Measurements from ENCODE around the gene KREMEN1.

KREMEN1 gene

DNA sequence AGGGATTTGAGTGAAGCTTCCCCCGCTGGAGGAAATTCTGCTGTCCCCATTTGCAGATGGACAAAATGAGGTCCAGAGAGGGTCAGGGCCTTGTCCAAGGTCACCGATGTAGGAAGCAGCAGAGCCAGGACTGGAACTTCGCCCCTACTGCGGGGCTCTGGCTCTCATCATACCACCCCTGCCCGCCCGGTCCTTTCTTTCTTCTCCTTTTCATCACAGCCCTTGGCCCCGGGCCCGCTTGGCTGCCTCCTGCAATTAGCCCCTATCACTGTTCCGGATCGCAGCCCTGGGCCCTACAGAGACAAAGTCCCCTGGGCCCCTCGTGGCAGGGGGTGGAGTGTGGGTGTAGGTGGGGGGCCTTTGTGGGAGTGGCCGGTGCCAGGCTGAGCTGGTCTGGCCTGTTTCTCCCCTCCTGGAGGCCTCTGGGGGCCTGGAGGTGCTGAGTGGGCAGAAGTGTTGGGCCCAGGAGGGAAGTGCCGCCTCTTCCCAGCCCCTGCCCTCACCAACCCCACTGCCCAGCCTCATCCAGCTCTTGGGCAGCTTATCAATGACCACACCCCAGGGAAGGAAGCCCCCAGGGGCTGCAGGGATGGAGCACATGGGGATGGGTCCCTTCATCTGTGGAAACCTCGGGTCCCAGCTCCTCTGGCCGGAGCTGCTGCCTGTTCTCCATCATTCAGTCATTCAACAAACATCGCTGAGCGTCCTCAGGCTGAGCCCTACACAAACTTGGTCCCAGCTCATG, 136.2 kb downstream of the KREMEN1 start:
- no peak for DNase-seq

DNA sequence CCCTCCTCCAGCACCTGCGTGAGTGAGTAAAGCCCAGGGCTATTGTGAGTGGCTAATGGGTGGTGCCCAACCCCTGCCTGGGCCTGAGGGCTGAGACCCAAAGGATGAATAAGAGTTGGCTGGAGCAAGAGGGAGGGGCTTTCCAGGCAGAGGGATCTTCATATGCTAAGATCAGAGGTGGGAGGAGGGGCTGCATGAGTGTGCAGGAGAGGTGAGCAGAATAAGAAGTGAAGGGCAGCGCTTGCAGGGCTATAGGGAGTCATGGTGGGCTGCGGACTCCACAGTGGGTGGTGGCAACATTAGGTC, 136.7 kb downstream of the KREMEN1 start:
- DNase-seq, result no peak

DNA sequence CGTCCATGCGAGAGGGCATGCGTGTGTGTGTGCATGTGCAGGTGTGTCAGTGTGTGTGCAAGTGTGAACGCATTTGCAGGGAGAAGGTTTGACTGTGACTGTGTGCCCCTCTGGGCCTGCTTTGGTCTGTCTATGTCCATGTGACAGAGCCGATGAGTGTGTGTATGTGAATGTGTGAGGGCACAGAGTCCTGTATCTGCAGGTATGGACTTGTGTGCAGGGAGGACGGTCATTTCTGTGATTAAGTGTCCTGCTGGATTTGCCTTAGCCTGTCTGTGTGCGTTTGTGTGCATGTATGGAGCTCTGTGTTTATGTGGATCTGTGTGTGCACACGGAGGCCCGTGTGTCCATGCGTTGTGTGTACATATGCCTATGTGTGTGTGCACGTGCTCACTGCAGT, 138.2 kb downstream of the KREMEN1 start:
- no peak for DNase-seq

DNA sequence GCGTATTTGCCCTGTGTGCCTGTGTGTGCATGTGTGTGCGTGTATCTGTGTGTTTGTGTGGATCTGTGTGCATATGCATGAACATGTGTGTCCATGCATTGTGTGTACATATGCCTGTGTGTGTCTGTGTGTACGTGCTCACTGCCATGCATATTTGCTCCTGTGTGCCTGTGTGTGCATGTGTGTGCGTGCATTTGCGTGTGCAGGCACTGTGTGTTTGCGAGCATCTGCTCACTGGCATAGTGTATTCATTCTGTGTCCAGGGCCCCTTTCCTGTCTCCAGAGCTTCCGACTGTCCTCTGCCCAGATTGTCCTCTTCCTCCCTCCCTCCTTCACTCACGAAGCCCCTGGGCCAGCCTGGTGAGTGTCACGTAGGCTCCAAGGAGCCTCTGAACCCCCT, 138.6 kb downstream of the KREMEN1 start:
- no peak for DNase-seq

DNA sequence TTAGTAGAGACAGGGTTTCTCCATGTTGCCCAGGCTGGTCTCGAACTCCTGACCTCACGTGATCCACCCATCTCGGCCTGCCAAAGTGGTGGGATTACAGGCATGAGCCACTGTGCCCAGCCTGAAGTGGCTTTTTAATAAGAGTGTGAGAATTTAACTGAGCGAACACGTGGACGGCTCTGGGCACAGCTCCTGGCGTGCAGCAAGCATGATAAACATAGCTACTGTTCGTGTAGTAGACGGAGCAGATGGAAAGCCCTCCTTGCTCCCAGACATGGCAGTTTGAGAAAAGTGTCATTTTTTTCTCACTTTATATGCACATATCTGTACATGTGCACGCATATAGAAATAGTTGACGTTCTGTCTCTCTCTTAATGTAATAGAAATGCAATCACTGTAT, 139.9 kb downstream of the KREMEN1 start:
- DNase-seq, result no peak

DNA sequence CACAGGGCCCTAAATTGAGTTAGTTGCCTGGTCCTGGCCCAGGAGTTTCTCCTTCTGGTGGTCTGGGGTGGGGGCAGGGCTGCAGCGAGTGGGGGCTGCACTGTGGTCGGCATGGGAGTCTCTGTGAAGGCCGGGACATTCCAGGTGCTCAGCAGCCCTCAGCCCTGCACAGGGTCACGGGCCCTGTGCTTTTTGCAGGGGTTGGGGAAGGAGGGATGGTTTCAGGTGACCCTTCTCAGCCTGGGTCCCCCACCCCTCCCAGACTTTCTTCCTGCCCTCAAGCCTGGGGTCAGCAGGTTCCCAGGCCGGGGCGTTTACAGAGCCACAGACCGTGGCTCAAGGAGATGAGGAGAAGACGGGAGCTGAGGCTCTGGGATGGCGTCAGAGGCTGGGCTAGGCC, 140.7 kb downstream of the KREMEN1 start:
- DNase-seq, result no peak

DNA sequence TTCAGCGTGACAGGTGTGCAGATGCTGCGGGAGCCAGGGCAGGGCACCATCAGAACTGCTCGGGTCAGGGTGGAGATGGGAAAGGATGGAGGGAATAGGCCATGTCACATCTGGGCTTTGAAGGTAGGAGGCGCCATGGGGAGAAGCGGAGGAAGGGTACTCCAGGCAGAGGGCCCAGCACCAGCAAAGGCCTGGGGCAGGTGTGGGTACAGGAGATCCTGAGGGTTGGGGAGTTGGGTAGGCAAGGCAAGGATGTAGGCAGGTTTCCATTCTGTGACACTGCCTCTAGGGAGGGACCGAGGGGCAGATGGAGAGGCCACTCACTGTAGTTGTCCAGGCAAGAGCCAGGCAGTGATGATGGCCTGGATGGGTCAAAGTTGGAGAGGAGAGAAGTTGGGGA, 141.4 kb downstream of the KREMEN1 start:
- no peak for DNase-seq

DNA sequence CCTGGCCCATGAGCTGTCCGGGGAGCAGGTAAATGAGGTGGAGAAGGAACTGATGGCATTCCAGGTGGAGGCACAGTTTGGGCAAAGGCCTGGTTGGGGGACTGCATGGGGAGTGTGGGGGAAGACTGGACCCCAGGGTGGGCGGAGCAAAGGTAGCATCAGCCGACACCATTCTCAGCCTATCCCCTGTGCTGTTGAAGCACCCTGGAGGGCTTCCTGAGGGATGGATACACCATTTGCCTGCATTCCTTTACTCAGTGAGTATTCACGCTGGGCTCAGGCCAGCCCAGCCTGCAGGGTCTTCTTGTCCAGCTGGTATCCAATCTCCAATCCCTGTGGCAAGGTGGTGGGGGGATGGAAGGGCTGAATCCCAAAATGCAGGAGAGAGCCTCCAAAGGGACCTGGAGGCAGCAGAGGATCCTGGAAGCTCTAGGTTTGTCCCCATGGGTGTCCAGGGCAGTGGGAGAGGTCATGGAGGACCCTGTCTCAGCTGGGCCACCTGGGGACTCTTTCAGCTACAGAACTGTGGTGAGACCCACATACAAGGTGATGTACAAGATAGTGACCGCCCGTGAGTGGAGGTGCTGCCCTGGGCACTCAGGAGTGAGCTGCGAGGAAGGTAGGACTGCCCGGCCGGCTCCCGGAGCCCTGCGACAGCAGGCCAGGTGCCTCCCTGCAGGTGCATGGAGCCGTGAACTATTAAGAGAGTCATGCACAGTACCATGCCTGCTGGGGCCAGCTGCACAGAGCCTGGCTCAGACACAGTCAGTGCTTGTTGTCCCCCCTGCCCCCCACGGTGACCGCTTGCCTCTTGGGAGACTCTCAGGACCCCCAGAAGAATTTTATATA, 142.4 kb downstream of the KREMEN1 start:
- no peak for DNase-seq

DNA sequence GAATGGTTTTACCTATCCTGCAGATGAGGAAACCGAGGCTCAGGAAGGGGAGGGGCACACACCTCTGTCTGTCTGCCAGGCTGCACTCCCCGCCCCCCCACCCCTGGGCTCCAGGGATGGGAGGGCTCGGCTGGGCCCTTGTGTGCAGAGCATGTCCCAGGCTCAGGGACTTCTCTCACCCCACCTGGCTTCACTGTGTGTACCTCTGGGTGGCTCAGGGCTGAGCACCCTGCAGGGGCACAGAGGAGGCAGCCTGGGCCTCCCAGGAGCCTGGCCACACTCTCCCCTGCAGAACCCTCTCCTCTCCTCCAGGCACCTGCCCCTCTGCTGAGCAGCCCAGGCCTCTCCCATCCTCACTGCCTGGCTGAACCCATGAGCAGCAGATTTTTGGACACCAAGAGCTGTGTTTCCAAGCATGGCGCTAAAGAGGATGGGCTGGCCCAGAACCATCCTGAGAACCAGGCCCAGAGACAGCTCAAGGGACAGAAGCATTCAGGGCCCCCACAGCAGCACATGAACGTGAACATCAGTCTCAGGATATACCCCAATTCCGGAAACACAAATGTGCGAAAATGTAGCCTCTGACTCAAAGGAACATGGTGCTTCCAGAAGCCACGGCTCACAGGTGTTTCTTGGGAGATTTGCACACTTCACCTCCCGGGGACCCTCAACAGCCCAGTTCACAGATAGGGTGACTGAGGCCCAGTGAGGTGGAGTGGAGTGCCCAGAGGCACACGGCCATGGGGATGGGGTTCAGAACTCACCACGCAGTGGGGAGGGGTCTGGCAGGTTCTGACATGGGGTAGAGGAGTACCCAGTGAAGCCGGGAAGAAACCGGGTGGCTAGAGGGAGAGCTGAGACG, 143.4 kb downstream of the KREMEN1 start:
- no peak for DNase-seq

DNA sequence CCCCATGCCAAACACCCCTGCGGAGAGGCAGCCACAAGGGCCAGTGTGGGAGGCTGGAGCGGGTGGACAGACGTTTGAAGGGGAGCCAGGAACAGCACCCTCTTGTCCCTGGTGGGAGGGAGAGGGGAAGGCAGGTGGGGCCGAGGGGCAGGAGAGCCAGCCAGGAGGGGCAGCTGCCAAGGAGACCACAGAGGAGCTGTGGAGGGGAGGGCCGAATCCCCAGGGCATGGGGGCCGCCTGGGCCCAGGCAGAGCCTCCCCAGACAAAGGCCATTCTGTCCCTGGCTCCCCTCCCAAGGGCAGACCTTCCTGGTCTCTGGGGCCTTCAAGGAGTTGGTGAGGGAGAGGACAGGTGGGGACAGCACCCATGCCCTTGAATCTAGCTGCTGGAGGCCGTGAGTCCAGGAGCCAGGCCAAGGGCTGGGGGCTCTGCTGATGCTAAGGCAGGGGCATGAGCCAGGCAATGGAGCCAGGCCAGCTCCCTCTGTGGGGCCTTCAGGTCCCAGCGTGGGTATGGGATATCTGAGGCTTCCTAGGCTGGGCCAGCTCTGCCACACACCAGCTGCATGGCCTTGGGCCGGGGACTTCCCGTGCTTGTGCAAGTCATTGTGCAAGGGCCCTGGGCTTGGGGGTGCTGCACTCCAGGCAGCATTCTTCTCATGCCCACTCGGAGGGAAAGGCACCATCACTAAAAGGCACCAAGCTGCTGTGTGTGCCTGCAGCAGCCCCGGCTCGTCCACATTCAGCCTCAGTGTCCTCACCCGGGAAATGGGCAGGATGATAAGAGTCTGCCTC, 144.2 kb downstream of the KREMEN1 start:
- no peak for DNase-seq

Measured in NCI-H1105 treated with DMSO at 0.1 percent for 48 hours (cell line).